ENCODE data around the gene DTNB. TPM values are rescaled to one million over a fixed set of nuclear protein-coding genes. Genes with fewer than 3 reads are reported as not detected.

DTNB gene
- total and polyA plus RNA-seq, 10 of the 15 experiments (the other 5 are each of a cell fraction or from before 2014, with no cell fraction given): 4.5 to 30.6 (median 11.9) TPM

DNA sequence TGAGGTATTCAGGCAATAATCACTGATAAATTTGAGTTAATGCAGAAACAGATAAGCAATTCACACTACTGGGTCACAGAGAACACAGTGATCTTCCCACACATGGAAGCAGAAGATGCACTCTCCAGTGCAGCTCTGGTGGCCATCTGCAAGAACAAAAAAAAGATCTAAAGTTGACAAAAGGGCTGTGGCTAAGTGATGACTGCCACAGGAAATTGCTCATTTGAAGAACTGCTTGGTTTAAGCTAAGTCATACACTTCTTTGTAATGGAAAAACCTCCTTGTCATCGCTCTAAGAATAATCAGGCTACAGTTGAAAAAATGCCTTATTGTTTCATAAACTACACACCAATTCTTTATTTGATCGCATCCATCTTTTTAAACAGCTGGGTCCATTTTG is 115.1 kb downstream of the DTNB start (continued):
- TF ChIP-seq REST (IDR thresholded peaks at IDR 0.05; ENCODE audit: low read depth, low read length): 0 out of 2 replicates have a peak, but pooled peaks have one; percentile 16
- peak; percentile 86 for TF ChIP-seq BCL11A (IDR thresholded peaks at IDR 0.05; ENCODE audit: low read depth, low read length)
- peak; percentile 76; the same call in 1 of the 2 replicates for TF ChIP-seq IRF4 (IDR thresholded peaks at IDR 0.05; ENCODE audit: low read depth, low read length)
- peak; percentile 63; the same call in 1 of the 2 replicates for TF ChIP-seq BACH1 (IDR thresholded peaks at IDR 0.05; ENCODE audit: borderline replicate concordance)
- TF ChIP-seq FOS (IDR thresholded peaks at IDR 0.05; ENCODE audit: borderline replicate concordance, extremely low read depth, insufficient read length): no peak
- TF ChIP-seq CBX5 (IDR thresholded peaks at IDR 0.05; ENCODE audit: low read depth): 0 out of 2 replicates have a peak, but pooled peaks have one; percentile 20
- TF ChIP-seq MEF2A (IDR thresholded peaks at IDR 0.05; ENCODE audit: insufficient read depth, low read depth, low read length): peak; percentile 88
- TF ChIP-seq IKZF1 (conservative IDR thresholded peaks at IDR 0.05): no peak
- TF ChIP-seq LARP7 (IDR thresholded peaks at IDR 0.05): no peak
- peak; percentile 57; the same call in 1 of the 2 replicates for TF ChIP-seq DPF2 (IDR thresholded peaks at IDR 0.05)
- TF ChIP-seq NFIC (IDR thresholded peaks at IDR 0.05; ENCODE audit: low read depth, low read length): peak; percentile 96
- TF ChIP-seq CEBPB (IDR thresholded peaks at IDR 0.05; ENCODE audit: borderline replicate concordance in 1 of 2, low read depth in 2 of 2, low read length in 2 of 2): peak in 1 of 2 experiments; percentile 38; a peak in 1 of 4 replicates
- TF ChIP-seq ZBED1 (IDR thresholded peaks at IDR 0.05; ENCODE audit: borderline replicate concordance): peak; percentile 84
- TF ChIP-seq PKNOX1 (IDR thresholded peaks at IDR 0.05): peak; percentile 34; the same call in 1 of the 2 replicates
- TF ChIP-seq ETV6 (conservative IDR thresholded peaks at IDR 0.05 in 1 of 2, IDR thresholded peaks at IDR 0.05 in 1 of 2; ENCODE audit: borderline replicate concordance in 1 of 2, low read depth in 1 of 2): peak in 1 of 2 experiments; percentile 77; a peak in 1 of 4 replicates
- TF ChIP-seq POLR2AphosphoS5 (IDR thresholded peaks at IDR 0.05; ENCODE audit: low read length): peak; percentile 41; the same call in 1 of the 2 replicates
- TF ChIP-seq, protein P1, sequence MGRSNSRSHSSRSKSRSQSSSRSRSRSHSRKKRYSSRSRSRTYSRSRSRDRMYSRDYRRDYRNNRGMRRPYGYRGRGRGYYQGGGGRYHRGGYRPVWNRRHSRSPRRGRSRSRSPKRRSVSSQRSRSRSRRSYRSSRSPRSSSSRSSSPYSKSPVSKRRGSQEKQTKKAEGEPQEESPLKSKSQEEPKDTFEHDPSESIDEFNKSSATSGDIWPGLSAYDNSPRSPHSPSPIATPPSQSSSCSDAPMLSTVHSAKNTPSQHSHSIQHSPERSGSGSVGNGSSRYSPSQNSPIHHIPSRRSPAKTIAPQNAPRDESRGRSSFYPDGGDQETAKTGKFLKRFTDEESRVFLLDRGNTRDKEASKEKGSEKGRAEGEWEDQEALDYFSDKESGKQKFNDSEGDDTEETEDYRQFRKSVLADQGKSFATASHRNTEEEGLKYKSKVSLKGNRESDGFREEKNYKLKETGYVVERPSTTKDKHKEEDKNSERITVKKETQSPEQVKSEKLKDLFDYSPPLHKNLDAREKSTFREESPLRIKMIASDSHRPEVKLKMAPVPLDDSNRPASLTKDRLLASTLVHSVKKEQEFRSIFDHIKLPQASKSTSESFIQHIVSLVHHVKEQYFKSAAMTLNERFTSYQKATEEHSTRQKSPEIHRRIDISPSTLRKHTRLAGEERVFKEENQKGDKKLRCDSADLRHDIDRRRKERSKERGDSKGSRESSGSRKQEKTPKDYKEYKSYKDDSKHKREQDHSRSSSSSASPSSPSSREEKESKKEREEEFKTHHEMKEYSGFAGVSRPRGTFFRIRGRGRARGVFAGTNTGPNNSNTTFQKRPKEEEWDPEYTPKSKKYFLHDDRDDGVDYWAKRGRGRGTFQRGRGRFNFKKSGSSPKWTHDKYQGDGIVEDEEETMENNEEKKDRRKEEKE (IDR thresholded peaks at IDR 0.05): no peak
- TF ChIP-seq SUZ12 (IDR thresholded peaks at IDR 0.05; ENCODE audit: unreplicated experiment): no peak
- TF ChIP-seq NFYA (IDR thresholded peaks at IDR 0.05; ENCODE audit: borderline replicate concordance, low read depth, low read length): no peak
- no peak for TF ChIP-seq RELA (IDR thresholded peaks at IDR 0.05; ENCODE audit: borderline replicate concordance, partially characterized antibody)

Measured in GM12878 (cell line).